Measurements from ENCODE around the gene RMND5A.

Gene RMND5A

DNA sequence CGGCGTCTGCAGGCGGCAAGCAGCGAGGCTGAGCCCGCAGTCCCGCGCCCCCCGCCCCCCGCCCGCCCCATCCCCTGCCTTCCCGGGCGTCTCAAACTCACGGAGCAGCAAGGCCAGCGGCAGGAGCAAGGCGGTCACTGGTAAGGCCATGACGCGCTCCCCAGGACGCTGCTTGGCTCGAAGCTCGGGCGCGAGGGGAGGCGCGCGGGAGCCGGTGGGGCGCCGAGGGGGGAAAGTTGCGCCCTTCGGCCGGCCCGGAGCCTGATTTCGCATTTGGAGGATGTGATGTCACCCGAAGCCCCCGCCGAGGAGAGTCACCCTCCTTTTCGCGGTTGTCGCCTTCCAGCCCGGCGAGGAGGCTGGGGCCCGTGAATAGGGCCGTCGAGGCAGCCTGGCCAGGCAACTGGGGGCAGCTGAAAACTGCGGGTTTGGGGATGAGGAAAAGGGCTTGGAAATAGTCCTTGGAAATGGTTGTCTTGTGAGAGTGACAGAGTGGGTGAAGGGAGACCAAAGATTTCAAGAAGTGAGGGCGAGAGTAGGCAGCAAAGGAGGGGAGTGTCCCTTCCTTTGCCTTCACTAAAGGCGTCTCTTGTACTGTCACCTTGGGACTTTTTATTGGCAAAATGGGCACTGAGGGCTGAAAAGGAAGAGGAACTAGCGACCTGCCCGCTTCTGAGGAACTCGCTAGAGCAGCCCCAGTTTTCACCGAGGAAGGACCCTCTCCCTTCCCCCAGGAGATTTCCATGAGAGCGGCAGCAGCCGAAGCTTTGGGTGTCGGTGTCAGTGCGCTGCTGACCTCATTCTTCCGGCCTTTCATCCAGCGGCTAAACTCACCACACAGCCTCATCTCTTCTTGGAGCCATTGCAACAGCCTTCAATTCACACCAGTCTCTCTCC is 70.8 kb downstream of the RMND5A start, which contains the start of gene CD8A:
CD8A (minus strand) TSS at position 238 of the 897 bp plus-strand sequence; CDS start at position 150, 88 bp downstream.
- Histone ChIP-seq H3K27me3 (ENCODE audit: insufficient read depth, low read length) (peaks cover 43% of the 10 kb centered on the region), H3K4me1 (ENCODE audit: control insufficient read depth in 1 of 2, insufficient read depth in 2 of 2, low read length in 2 of 2) (peaks cover 0 to 8% of the 10 kb centered on the region in 2 experiments)
- no CpG with 5 or more reads among the region's 57 CpGs for WGBS (ENCODE audit: extremely low coverage, insufficient coverage, insufficient read length)

DNA sequence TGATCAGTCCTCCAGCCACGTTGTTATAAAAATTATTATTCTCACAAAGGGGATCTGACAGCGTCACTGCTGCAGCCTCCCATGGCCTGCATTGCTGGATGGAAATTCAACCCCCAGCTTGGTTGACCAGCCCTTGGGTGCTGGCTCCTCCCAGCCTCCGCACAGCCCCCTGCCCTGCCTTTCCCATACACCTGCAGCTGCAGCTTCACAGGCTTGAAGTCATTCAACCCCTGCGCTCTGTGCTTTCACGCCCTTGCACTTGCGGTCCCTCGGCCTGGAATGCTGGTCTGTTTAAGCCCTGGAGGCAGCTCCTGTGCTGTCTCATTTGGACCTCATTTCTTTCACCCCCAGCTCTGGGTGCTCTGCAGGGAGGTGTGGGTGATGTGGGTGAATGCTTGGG is 71.5 kb downstream of the RMND5A start:
- WGBS (ENCODE audit: extremely low coverage, insufficient coverage, insufficient read length): no CpG with 5 or more reads among the region's 7 CpGs
- H3K27me3 ChIP-seq (ENCODE audit: insufficient read depth, low read length): peaks cover 43% of the 10 kb centered on the region
- no peak overlapping the region for H4K8ac ChIP-seq (ENCODE audit: low read depth, low read length)
- no peak overlapping the region for H3K23ac ChIP-seq (ENCODE audit: low read length)
- H2BK12ac ChIP-seq (ENCODE audit: low read length): no peak overlapping the region
- H2AFZ ChIP-seq (ENCODE audit: insufficient read depth, low read length, poor library complexity): no peak overlapping the region
- H3K9ac ChIP-seq (ENCODE audit: low read length): no peak overlapping the region
- H3K14ac ChIP-seq (ENCODE audit: low read length): no peak overlapping the region
- no peak overlapping the region for H2BK120ac ChIP-seq (ENCODE audit: insufficient read depth, low read length, poor library complexity)
- peaks cover 0 to 8% of the 10 kb centered on the region in 2 experiments for H3K4me1 ChIP-seq (ENCODE audit: control insufficient read depth in 1 of 2, insufficient read depth in 2 of 2, low read length in 2 of 2)
- no peak overlapping the region for H4K12ac ChIP-seq (ENCODE audit: low read depth, low read length)
- no peak overlapping the region for H3K18ac ChIP-seq (ENCODE audit: low read length)
- no peak for DNase-seq
- H2BK5ac ChIP-seq (ENCODE audit: low read depth, low read length, poor library complexity): no peak overlapping the region
- no peak overlapping the region for H2AK5ac ChIP-seq (ENCODE audit: low read length)
- no peak overlapping the region for H3K4ac ChIP-seq (ENCODE audit: low read depth, low read length)
- H3K4me2 ChIP-seq (ENCODE audit: low read length): no peak overlapping the region
- H3K36me3 ChIP-seq (ENCODE audit: control insufficient read depth in 1 of 2, insufficient read depth in 2 of 2, low read length in 2 of 2): no peaks in the 10 kb centered on the region
- H3K79me1 ChIP-seq (ENCODE audit: low read length): no peaks in the 10 kb centered on the region
- no peak overlapping the region for H3K27ac ChIP-seq (ENCODE audit: low read depth, low read length)
- H4K91ac ChIP-seq (ENCODE audit: low read depth, low read length): no peak overlapping the region
- no peak overlapping the region for H3K4me3 ChIP-seq (ENCODE audit: low read depth, low read length)
- peaks cover 15% of the 10 kb centered on the region for H3K9me3 ChIP-seq (ENCODE audit: insufficient read depth, low read depth, low read length)
- H3K79me2 ChIP-seq (ENCODE audit: control insufficient read depth, insufficient read depth, low read length, poor library complexity): no peaks in the 10 kb centered on the region

More for the DNA sequence above, 70.8 kb downstream of the RMND5A start, which contains the start of gene CD8A:
- Histone ChIP-seq H3K36me3 (ENCODE audit: control insufficient read depth in 1 of 2, insufficient read depth in 2 of 2, low read length in 2 of 2) (no peaks in the 10 kb centered on the region), H4K12ac (ENCODE audit: low read depth, low read length) (no peak within 1 kb of the TSS), H2AK5ac (ENCODE audit: low read length) (no peak within 1 kb of the TSS), H2BK12ac (ENCODE audit: low read length) (no peak within 1 kb of the TSS), H3K4me2 (ENCODE audit: low read length) (peak within 1 kb of the TSS; percentile 53), H2BK120ac (ENCODE audit: insufficient read depth, low read length, poor library complexity) (no peak within 1 kb of the TSS), H4K8ac (ENCODE audit: low read depth, low read length) (no peak within 1 kb of the TSS), H3K79me1 (ENCODE audit: low read length) (no peaks in the 10 kb centered on the region), H3K14ac (ENCODE audit: low read length) (no peak within 1 kb of the TSS), H2AFZ (ENCODE audit: insufficient read depth, low read length, poor library complexity) (no peak within 1 kb of the TSS), H2BK5ac (ENCODE audit: low read depth, low read length, poor library complexity) (no peak within 1 kb of the TSS), H3K9ac (ENCODE audit: low read length) (no peak within 1 kb of the TSS), H3K23ac (ENCODE audit: low read length) (no peak within 1 kb of the TSS), H4K91ac (ENCODE audit: low read depth, low read length) (no peak within 1 kb of the TSS), H3K79me2 (ENCODE audit: control insufficient read depth, insufficient read depth, low read length, poor library complexity) (no peaks in the 10 kb centered on the region), H3K4me3 (ENCODE audit: low read depth, low read length) (no peak within 1 kb of the TSS), H3K9me3 (ENCODE audit: insufficient read depth, low read depth, low read length) (peaks cover 15% of the 10 kb centered on the region), H3K4ac (ENCODE audit: low read depth, low read length) (no peak within 1 kb of the TSS), H3K18ac (ENCODE audit: low read length) (no peak within 1 kb of the TSS), H3K27ac (ENCODE audit: low read depth, low read length) (no peak within 1 kb of the TSS)
- no peak for DNase-seq

DNA sequence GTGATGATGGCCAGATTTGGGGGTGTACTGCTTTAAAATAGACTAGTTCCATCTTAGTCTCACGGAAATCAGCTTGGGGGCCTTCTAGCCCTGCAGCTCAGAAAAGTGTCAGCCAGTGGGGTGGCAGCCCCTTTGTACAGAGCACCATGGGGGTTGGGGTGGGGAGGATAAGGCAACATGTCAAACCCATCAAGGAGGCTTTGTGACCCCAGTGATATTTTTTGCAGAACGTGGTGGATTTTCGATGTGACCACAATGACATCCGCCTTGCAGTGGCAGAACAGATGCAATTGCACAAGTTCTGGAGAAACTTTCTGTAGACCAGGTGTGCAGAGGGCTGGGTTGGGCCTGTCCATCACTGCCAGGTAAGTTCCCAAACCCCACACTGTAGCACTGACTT is 73.7 kb downstream of the RMND5A start:
- H3K4me3 ChIP-seq (ENCODE audit: low read depth, low read length): no peak overlapping the region

DNA sequence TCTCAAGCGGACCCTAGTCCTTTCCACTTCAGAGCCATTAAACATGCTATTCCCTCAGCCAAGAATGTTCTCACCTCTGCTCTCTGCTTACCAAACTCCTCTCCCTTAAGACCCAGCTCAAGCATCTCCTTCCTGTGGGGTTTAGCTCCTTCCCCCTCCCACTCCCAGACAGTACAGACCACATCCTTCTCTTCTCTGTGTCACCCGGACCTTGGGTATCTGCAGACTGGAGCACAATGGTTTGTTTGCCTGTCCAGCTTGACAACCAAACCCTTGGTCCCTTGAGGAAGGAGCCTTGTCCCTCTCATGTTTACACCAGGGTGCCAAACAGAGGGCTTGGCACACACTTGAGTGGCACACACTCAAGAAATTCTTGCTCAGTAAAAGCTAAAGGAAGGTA is 74.8 kb downstream of the RMND5A start:
- Histone ChIP-seq H3K36me3 (ENCODE audit: control insufficient read depth in 1 of 2, insufficient read depth in 2 of 2, low read length in 2 of 2) (no peaks in the 10 kb centered on the region), H3K4me2 (ENCODE audit: low read length) (no peak overlapping the region), H2AK5ac (ENCODE audit: low read length) (no peak overlapping the region), H3K27me3 (ENCODE audit: insufficient read depth, low read length) (peaks cover 22% of the 10 kb centered on the region), H4K12ac (ENCODE audit: low read depth, low read length) (no peak overlapping the region), H3K27ac (ENCODE audit: low read depth, low read length) (no peak overlapping the region), H3K4me3 (ENCODE audit: low read depth, low read length) (no peak overlapping the region), H3K23ac (ENCODE audit: low read length) (no peak overlapping the region), H3K18ac (ENCODE audit: low read length) (no peak overlapping the region), H2BK12ac (ENCODE audit: low read length) (no peak overlapping the region), H3K79me2 (ENCODE audit: control insufficient read depth, insufficient read depth, low read length, poor library complexity) (no peaks in the 10 kb centered on the region), H3K79me1 (ENCODE audit: low read length) (no peaks in the 10 kb centered on the region), H2BK120ac (ENCODE audit: insufficient read depth, low read length, poor library complexity) (no peak overlapping the region), H3K14ac (ENCODE audit: low read length) (no peak overlapping the region), H2BK5ac (ENCODE audit: low read depth, low read length, poor library complexity) (no peak overlapping the region), H3K9me3 (ENCODE audit: insufficient read depth, low read depth, low read length) (peaks cover 13% of the 10 kb centered on the region), H3K4me1 (ENCODE audit: control insufficient read depth in 1 of 2, insufficient read depth in 2 of 2, low read length in 2 of 2) (peaks cover 0 to 8% of the 10 kb centered on the region in 2 experiments), H2AFZ (ENCODE audit: insufficient read depth, low read length, poor library complexity) (no peak overlapping the region), H4K91ac (ENCODE audit: low read depth, low read length) (no peak overlapping the region), H3K9ac (ENCODE audit: low read length) (no peak overlapping the region), H4K8ac (ENCODE audit: low read depth, low read length) (no peak overlapping the region), H3K4ac (ENCODE audit: low read depth, low read length) (no peak overlapping the region)
- no peak for DNase-seq
- WGBS (ENCODE audit: extremely low coverage, insufficient coverage, insufficient read length): no CpG with 5 or more reads among the region's 2 CpGs

More for the DNA sequence above, 73.7 kb downstream of the RMND5A start:
- no peaks in the 10 kb centered on the region for H3K79me2 ChIP-seq (ENCODE audit: control insufficient read depth, insufficient read depth, low read length, poor library complexity)
- no peak overlapping the region for H3K23ac ChIP-seq (ENCODE audit: low read length)
- H2AFZ ChIP-seq (ENCODE audit: insufficient read depth, low read length, poor library complexity): no peak overlapping the region
- DNase-seq: no peak
- H3K79me1 ChIP-seq (ENCODE audit: low read length): no peaks in the 10 kb centered on the region
- peaks cover 33% of the 10 kb centered on the region for H3K27me3 ChIP-seq (ENCODE audit: insufficient read depth, low read length)
- H3K4ac ChIP-seq (ENCODE audit: low read depth, low read length): no peak overlapping the region
- H4K8ac ChIP-seq (ENCODE audit: low read depth, low read length): no peak overlapping the region
- H3K27ac ChIP-seq (ENCODE audit: low read depth, low read length): no peak overlapping the region
- no peak overlapping the region for H4K12ac ChIP-seq (ENCODE audit: low read depth, low read length)
- H2BK120ac ChIP-seq (ENCODE audit: insufficient read depth, low read length, poor library complexity): no peak overlapping the region
- no peak overlapping the region for H4K91ac ChIP-seq (ENCODE audit: low read depth, low read length)
- peaks cover 0 to 8% of the 10 kb centered on the region in 2 experiments for H3K4me1 ChIP-seq (ENCODE audit: control insufficient read depth in 1 of 2, insufficient read depth in 2 of 2, low read length in 2 of 2)
- H3K14ac ChIP-seq (ENCODE audit: low read length): no peak overlapping the region
- H2BK12ac ChIP-seq (ENCODE audit: low read length): no peak overlapping the region
- H3K9me3 ChIP-seq (ENCODE audit: insufficient read depth, low read depth, low read length): peaks cover 17% of the 10 kb centered on the region
- H3K9ac ChIP-seq (ENCODE audit: low read length): no peak overlapping the region
- H2AK5ac ChIP-seq (ENCODE audit: low read length): no peak overlapping the region
- H3K18ac ChIP-seq (ENCODE audit: low read length): no peak overlapping the region
- no CpG with 5 or more reads among the region's 4 CpGs for WGBS (ENCODE audit: extremely low coverage, insufficient coverage, insufficient read length)
- H2BK5ac ChIP-seq (ENCODE audit: low read depth, low read length, poor library complexity): no peak overlapping the region
- no peak overlapping the region for H3K4me2 ChIP-seq (ENCODE audit: low read length)
- no peaks in the 10 kb centered on the region for H3K36me3 ChIP-seq (ENCODE audit: control insufficient read depth in 1 of 2, insufficient read depth in 2 of 2, low read length in 2 of 2)
